SK-N-SH (cell line): ENCODE results near the gene FCHO1.

Experiments used
- EP300 ChIP-seq, 2 experiments: IDR thresholded peaks; 2 replicates each; pipeline versions ENCODE4 v1.4.0 to v1.6.1; 2012; ENCODE audit warnings: borderline replicate concordance in 1 of 2, low read depth in 1 of 2, low read length in 1 of 2
- POLR2AphosphoS5 ChIP-seq: IDR thresholded peaks from 2 replicates; pipeline ENCODE4 v1.6.1; 2012; ENCODE audit warnings: low read depth, low read length
- REST ChIP-seq: IDR thresholded peaks from 2 replicates; pipeline ENCODE4 v1.6.1; 2012; ENCODE audit warnings: mild to moderate bottlenecking, low read depth, low read length, moderate library complexity
- YY1 ChIP-seq: IDR thresholded peaks from 2 replicates; pipeline ENCODE4 v1.4.0; 2012; ENCODE audit warnings: low read depth, mild to moderate bottlenecking

- no peak for TF ChIP-seq EP300 (IDR thresholded peaks at IDR 0.05; ENCODE audit: borderline replicate concordance in 1 of 2, low read depth in 1 of 2, low read length in 1 of 2)
- no peak for TF ChIP-seq YY1
- TF ChIP-seq REST, result no peak
- no peak for TF ChIP-seq POLR2AphosphoS5
Observed at GRCh38 chr19:17832443-17833208, 81.3 kb downstream of the FCHO1 start.
